CD4-positive, alpha-beta T cell treated with Interferon alpha-2 for 1 hour (primary cell): ENCODE measurements around the gene UNC13C.

Source experiments
- DNase-seq, 2 donors: peaks; one replicate each; pipeline ENCODE4 v3.0.0-alpha.2; 2020 to 2022

UNC13C gene

DNA sequence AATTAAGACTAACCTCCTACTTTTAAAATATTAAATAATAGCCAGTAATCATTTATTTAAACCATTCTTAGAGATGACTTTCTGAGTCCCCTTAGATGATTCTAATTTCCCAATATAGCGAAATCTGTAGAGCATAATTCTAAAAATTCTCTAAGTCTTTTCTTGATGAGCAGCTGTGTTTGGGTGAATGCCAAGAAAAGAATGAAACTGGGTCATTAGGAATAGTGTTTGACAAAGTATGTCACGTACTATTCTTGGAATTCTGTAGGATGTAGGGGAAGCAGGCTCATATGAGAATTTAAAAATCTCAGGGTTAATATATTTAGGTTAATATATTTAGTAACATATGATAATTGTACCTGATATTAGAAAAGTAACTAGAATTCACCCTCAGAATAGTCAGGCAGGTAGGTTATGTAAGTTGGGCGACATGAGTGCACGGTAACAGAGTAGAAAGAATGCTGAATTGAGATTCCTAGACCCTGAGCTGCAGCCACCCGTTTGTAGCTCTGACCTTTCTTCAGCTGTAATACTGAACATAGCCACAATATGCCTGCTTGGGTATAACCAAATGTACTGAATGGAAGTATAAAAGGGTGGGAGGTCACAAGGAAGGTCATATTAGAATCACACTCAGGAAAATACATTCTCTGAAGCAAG is 524.3 kb downstream of the UNC13C start:
- DNase-seq, result no peak

DNA sequence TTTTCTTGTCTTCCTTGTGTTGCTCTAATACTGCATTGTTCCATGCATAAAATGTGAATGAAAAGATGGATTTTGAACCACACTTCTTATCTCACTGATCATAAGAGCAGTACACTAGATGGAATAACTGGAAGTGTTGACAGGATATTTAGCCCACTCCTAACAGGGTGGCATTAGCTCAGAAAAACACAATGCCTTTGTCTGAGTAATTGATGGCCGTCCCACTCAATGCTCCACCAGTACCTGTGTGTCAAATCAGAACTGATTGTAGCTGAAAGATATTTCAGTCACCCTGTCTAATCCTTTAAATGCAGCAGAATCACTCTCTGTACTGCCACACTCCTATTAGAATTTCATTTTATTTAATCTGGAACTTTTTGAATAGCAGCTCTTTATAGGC is 526.5 kb downstream of the UNC13C start:
- no peak for DNase-seq

DNA sequence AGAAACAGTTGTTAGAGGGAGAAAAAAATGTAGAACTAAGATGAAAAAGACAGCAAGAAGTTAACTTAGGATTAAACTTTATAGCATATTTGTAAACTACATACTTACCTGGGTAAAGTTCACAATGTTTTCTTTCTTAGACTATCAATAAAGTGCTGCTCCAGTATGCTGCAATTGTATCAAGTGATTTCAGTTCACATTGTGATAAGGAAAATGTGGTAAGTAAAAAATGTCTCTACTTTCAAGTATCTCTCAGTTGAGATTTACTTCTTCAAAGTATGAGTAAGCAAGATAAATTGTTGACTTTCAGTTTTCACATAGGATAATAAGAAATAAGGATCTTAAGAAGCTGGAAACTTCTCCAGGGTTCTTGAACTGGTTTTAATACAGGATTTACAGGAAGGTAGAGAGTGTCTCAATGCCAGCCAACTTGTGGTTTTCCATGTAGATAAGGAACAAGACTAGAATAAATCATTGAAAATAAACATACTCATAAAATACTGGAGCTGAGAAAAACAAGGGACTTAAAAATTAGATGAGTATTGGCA is 528.8 kb downstream of the UNC13C start:
- no peak for DNase-seq

DNA sequence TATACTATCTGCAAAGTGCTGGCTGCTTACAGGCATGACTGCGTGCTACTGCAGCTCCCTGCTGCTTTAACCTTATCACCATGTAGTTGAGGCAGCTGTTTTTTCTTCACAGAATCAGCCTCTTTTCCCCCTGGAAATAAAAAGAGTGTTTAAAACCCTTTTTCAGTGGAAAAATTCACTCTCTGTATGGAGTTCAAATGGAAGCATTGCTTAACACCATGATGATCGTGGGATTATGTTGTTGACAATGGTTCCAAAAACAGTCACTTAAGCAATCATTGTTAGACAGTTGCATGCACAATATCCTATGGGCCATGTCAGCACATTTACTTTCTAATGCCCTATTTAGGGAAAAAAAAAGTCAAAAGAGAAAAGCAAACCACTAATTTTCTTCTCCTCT is 536.4 kb downstream of the UNC13C start:
- DNase-seq, result no peak

DNA sequence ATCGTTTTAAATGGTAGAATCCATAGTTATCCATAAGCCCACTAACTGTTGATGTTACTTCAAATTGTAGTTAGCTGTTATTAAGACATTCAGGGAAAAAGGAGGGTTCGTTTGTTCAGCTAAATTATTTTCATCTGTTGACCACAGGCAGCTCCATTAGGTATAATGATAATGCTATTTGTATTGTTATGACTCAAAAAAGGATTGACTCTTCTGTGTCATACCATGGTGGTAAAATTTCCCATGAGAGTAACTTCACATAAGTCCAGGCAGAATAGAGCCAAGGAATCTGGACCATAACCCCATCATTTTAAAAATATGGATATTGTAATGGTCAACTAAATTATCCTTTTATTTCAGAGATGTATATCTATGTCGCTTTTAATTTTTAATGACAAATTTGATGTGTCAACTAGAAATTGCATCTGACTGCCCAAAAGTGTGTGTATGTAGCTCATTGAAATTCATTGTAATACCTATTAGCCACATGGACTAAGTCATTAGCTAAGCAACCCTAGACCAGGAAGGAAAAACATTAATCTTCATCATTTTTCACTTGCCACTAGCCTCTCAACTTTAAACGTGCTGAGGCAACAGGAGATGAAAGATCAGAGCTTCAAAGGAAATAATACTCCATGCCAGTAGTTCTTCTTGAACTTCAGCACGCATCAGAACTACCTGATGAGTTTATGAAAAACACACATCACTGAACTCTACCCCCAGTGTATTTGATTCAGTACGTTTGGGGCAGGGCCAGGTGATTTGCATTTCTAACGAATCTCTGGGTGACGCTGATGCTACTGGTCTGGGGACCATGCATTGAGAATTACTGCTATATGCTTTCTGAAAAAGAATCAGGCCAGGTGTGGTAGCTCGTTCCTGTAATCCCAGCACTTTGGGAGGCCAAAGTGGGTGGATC is 537.7 kb downstream of the UNC13C start:
- DNase-seq, result no peak

DNA sequence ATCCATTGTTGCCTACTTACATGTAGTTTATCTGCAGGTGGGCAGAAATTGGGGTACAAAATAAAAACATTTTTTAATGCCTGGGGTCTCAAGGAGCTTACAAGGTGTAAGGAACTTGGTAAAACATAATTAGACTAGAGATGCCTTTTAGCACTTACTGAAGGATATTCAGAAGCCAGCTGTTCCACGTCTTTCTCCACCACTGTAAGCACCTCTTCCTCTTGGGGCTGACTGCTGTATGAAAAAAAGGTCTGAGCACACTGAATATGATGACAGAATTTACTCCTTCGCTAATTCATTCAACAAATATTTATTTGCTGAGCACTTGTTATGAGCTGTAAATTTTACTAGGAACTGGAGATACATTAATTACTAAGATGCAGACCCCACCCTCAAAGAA is 539.1 kb downstream of the UNC13C start:
- no peak for DNase-seq

DNA sequence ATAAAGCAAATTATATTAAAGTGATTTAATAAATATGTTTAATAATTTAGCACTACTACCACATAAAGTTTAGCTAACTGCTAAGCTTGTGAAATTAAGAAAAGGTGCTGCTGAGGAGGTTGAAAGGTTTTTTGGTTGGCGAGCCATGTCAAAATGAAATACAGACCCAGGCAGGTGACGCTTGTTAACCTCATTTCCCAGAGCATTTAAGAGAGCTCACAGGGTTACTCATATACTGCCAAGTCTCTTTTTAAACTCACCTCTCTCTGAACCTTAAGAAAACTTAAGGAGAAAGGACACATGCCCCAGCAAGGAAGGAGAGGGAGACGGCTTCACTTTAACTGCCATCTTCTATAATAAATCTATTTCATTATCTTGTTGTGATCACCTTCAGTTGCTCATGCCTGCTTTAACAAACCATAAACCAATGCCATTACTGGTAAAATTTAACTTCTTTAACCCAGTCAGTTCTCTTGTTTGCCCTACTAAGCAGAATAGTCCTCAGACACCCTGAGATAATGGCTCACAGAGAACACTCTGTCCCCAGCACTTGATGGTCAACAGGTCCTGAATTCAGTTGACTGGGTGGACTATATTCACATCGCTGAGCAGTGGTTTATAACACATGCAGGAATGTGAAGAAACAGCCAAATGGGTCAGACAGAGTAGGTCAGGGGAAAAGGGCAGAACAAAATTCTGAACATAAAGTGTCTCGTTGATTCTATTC is 540.1 kb downstream of the UNC13C start:
- DNase-seq, result no peak

DNA sequence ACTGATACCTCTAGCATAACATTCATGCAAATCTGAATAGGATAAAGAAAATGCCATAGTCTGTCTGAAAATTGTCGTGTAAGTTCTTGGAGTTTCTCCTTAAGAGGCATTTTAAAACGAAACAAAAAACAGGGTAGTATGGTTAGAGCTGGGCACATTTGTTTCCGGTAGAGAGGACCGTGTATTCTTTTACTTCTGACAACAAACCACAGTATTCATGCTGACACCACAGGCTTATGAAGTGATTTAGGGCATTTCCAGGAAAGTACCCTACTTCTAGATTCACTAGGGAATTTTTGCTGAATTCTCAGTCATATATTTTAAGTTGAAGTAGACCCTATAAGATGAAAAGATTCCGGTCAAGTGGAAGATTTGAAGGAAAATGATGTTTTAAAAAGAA is 541.3 kb downstream of the UNC13C start:
- peak in 1 of 2 donors; percentile 25 for DNase-seq

DNA sequence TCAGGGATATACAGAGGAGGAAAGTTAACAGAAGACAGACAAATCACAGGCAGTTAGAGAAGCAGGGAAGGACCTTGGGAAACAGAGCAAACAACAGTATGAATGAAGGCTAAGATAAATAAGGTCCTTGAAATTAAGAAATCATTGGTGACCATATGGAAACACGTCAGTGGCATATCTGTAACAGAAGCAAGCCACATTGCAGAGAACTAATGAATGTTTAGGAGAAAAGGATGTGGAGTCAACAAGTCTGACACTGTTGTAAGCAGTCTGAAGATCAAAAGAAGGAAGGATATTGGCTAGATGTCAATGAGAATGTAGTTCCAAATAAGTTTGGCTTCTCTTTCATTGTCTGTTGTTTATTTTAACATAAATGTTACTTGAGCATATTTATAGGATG is 542.4 kb downstream of the UNC13C start:
- DNase-seq, result no peak

DNA sequence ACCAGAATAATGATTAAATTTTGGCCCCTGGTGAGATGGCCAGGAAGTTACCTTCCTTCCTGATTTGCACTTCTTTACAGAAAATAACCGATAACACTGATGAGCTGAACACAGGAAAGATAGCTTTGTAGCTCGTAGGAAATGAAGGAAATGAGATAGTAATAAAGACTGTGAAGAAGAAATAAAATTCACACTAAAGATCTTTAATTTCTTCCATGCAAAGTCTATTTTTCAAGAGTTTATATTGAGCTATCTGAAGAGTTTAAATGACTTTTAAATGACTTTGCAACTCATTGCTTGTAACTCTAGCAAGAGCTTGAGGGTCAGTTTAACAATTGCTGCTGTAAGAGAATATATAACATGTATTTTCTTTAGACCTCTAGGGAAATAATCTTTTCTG is 543.0 kb downstream of the UNC13C start:
- no peak for DNase-seq

DNA sequence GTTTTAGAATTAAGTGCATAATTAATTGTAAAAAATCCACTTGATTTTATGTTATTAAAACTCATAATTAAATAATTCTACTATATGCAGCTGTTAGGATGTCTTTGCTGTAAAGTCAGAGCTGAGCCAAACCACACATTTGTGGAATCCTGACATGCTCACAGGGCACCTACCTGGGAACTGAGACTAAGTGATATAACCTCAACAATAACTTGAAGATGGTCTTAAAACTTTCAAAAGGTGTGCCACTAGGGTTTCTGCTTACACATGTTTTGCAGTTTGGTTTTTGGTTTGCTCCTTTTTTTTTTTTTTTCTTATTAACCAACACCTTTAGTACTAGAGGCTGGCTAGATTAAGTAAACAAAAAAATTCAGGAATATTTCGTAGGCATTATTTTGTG is 549.8 kb downstream of the UNC13C start:
- DNase-seq, result no peak

DNA sequence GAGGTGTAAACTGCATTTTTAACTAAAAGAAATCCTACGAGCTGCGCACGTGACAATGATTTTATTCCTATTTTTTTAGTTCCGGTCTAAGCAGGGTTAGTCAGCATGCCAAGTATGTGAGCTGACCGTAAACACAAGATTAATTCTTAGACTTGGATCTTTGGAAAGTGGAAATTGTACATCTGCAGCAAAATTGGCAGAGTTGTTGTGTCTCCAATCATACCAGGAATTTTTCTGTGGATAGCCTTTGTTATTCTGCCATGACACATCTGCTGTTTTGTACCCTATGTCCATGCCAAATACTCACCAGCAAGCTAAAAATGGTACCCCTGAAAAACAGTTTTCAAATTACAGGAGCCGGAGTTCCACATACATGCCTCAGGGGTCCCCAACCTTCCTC is 562.5 kb downstream of the UNC13C start:
- DNase-seq, result no peak

DNA sequence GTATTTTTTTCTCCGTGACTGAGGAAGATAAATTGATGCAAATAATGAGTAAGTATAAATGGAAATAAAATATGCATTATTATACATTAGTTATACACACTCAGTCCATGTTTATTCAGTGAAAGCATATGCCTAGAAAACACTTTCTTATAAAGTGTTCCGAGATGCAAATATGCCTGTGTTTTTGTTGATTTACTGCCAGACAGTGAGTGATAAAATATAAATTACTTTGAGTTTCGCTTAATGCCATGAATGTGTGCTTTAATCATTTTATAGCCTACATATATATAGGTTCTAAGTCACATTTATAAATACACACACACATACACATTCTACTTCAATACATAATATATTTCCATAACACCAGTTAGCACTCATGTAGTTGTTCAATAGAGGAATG is 569.2 kb downstream of the UNC13C start:
- no peak for DNase-seq

DNA sequence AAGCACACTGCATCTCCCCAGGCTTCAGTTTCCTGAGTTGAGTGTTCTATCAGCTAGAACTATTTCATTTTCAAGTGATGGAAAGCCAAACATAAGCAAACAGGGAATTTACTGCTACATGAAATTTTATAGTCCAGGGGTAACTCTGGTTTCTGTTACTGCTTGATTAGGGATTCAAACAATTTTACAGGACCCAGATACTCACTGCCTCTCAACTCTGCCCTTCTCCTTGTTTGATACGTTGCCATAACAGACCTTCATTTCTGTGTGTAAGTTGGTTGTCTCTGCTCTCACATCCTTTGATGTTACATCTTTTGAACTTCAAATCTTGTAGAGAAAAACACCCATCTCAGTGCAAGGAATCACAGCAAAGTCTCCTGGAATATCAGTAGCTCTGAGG is 572.7 kb downstream of the UNC13C start:
- no peak for DNase-seq

DNA sequence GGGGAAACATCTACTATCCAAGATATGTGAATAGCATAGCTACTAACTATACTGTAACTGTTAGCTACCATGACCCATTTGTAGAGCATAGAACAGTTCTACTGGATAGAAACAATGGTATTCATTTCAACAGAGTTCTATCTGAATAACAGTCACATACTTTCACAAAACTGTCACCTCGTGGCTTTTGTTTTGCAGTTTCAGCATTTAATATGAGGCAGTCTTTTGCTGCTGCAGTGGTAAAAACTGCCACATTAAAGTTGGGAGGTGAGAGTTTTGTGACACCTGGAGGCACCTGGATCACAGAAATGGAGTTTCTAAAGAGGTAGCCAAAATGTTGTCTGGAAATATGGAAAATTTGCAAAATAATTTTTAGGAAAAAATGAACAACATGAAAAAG is 578.0 kb downstream of the UNC13C start:
- no peak for DNase-seq

DNA sequence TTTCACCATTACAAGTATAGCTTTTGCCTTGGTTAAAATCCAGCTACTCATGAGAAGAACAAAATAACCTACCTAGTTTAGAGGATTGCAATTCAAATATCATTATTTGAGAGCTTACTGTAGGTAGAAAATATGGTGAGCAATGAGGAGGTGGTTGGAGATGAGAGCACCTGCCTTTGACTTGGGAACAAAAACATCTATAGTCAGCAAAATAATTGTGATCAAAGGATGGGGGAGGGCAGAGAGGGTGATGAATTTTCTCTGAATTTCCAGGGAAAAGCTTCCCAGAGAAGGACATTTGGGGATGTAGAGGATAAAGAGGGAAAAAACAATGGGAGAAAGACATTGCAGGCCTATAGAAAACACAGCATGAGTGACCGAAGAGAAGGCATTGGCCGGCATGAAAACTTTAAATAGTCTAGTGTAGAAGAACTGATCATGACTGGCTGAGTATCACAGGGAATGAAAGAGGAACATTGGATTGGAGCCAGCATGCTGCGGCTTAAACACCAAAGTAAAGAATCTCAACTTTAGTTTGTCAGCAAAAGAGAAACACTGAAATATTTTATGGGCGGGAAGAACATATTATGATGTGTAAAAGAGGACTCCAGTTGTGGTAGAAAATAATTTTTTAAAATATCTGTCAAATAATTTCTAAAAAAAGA is 581.3 kb downstream of the UNC13C start:
- DNase-seq, result no peak

DNA sequence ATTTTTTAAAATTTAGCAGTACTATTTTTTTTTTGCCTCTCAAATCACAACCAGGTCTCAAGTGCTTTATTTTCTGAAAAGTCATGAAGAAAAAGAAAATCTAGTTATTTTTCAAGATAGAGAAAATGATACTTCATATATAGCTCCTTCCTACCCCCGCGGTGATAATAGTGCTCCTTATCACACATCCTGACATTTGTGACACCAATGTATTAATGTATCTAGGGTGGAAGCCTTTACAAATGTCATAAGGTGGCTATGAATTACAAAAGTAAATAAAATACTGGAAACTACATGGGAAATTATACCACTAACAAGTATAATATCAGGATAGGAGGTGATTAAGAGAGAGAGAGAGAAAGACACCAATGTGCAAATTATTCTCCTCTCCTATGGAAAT is 582.2 kb downstream of the UNC13C start:
- DNase-seq, result no peak

DNA sequence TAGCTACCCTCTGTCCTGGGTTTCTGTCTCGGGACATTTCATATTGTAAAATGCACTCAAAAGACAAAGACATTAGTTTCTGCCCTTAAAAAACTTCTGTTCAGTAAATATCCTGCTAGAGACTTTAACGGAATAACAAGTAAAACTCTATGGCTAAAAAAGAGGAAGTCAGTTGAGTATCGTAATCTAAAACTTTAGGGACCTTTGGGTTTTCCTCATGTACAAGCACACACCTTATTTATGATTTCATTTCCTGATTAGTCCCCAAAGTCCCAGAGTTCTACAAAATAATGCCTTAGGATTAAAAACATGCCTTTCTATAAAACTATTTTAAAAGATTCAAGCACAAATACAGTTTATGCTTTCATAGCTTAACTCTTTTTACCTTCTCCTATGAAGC is 585.9 kb downstream of the UNC13C start:
- DNase-seq, result no peak

DNA sequence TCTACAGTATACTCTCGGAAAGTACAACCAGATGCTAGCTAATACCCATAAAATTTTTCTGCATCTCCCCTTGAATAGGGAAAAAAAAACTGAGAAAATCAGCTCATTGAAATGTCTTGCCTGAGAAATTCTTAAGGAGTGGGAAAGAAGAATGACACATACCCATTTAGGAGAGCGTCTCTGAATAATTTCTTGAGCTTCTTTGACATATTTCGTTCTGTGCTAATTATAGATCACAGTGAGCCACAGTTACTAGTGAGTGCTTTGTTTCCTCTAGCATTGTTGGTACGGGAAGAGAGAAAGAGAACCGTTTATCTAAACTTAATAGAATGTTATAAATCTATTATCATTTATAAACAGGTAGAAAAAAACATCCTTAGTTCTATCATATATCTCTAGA is 588.4 kb downstream of the UNC13C start:
- DNase-seq, result no peak

DNA sequence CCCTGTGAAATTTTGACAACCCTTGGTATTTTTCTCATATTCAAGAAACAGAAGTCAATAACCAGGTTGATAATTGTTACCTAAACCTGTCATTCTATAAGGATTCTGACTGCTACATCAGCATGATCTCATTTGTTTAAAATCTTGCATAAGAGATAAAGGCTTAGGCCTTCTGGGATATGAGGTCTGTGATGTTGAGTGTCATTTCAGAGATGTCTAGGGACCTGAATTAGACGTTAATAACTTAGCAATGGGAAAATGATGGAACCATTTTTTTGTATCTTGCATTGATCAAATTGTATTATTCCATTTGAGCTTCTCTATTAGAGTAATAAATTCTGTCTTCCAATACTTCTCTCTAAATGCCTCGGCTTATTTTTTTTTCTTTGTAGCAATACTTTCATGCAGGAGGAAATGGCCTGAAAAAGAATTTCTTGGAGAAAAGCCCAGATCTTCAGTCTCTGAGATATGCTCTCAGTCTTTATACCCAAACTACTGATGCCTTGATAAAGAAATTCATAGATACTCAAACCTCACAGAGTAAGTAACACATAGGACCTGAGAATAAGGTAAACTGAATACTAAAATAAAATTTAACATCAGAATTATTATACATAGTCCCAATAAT is 589.3 kb downstream of the UNC13C start:
- DNase-seq, result no peak

DNA sequence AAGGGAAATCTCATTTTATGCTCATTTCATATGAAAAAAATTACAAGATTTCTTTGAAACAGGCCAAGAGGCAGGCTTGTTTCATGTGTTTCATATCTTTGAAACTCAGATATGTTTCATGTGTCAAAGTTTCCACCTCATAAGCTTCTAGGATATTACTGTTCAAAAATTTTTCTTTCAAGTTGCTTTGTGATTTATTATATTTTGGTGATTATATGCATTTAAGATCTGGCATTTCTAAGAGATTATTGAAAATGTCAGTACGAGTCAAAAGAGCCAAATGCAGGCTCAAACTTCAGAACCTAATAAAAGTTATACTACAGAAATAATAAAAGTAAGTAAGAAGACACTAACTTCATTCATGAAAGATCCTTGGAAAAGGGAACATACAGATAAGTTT is 590.1 kb downstream of the UNC13C start:
- DNase-seq, result no peak

DNA sequence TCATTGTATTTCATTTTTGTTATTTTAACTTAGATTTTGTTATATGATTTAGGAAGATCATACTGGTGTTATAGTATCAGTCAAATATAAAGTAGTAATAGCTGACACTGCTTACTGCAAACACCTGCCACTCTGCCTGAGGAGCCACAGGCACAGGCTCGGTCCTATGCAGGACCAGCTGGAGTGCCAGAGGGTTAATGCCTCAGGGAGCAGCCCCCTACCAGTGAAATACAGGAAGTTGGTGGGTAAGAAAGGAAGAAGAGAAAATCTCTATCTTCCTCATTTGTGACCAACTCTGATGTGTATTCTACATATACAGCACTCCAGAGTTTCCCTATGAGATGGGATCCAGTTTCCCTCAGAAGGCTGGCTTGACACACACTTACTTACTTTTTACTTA is 593.3 kb downstream of the UNC13C start:
- DNase-seq, result no peak

DNA sequence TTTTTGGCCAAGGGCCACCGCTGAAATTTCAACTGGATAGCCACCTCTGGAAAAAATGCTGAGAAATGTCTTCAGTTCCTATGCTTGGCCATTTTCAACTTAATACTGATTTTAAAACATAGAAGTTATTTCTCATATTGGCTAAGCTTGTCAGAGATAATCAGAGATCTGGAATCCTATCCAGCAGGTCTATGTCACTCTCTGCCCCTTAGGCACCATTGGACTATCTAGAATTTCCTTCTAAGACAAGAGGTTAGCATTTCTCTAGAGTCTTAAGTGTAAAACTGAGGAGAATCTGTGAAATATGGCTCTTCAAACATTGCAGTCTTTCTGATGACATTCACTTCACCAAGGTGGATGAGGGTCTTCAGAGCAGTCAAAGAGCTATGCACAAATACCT is 597.3 kb downstream of the UNC13C start:
- no peak for DNase-seq
